ENCODE data around the gene CEP85.
A peak's percentile ranks its signal among the peaks of the same experiment; 100 is the strongest.
"Not testable (repeated sequence)": the region's sequence is repeated elsewhere in the genome, so short reads cannot be mapped to it uniquely, and the experiment has no call there.

The CEP85 gene

DNA sequence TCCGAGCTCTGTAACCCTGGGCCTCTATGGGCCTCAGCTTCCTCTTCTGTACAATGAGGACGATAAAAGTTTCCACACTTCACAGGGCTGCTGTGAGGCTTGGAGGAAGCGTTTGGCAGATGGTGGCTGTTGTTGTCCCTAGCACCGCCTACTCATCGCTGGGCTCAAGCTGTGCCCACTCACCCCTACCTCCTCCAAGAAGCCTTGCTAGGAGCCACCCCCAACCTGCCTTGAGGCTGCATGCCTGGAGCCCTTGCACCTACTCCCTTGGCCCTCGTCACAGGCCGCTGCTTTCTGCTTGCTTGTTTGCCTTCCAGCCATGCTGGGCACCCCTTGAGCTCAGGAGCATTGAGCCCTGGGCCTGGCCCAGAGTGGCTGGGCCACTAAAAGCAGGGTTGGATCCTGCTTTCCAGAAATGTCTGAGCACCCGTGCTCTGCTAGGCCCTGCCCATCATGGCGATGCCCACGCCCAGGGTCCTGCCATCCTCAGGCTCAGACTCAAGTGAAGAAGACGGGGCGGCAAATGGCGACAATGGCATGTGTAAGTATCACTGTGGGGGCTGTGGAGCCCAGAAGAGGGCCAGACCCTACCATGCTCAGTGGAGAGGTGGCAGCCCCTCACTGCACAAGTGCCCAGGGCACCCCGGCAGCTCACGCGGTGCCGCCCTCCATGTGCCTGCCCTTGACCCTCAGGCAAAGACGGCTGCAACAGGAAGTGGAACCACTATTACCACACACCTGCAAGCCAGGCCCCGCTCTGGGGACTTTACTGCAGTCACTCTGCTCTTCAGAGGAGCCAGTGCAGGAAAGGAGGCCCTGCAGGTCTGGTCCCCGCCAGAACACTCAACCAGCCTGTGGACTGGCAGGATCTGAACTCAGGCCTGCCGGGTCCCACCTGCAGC, 55.4 kb downstream of the CEP85 start:
- peak; percentile 31 for ATAC-seq
- peak overlapping the region; percentile 94 to 99 for H3K27ac Mint-ChIP-seq
- H3K4me1 Mint-ChIP-seq: peaks cover 81% of the 10 kb centered on the region
- DNase-seq: peak in 1 of 2 donors; percentile 68
- peak overlapping the region; percentile 71 to 80 for H3K4me3 Mint-ChIP-seq
- no peaks in the 10 kb centered on the region for H3K9me3 Mint-ChIP-seq
- H3K27me3 Mint-ChIP-seq: no peaks in the 10 kb centered on the region

DNA sequence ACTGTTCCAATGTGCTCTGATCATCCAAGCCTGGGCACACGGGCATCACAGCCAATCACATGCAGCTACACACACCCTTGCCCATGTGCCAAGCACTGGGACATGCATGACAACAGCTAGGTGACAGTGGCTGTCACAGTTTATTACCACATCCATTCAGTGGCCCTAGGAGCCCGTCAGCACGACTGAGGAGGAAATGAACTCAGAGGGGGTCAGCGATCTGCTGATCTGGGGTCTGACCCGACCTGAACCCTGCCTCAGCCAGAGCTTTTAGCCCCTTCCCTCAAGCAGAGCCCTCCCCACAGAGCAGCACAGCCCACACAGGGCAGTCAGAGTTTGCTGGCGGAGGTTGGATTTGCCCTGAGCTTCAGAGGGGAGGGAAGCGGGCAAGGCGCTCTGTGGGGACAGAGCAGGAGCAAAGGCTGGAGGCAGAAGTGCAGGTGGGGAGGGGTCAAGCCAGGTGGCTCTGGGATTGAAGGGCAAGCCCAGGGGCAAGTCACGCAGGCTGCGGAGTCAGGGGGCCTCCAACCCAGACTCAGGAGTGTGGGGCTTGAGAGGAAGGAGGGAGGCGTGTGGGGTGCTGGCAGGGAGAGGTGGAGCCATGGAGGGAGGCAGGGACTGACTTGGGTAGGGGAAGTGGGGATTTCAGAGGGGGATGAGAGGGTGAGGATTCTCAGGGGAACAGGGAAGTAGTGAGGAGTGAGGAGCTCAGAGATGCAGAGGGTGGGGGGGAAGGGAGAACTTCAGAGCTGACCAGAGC, 56.3 kb downstream of the CEP85 start:
- no peaks in the 10 kb centered on the region for H3K9me3 Mint-ChIP-seq
- H3K4me3 Mint-ChIP-seq: peak overlapping the region; percentile 71 to 80
- ATAC-seq (peak; percentile 1), DNase-seq (no peak)
- H3K27ac Mint-ChIP-seq: peak overlapping the region; percentile 94 to 99
- peaks cover 72% of the 10 kb centered on the region for H3K4me1 Mint-ChIP-seq
- H3K27me3 Mint-ChIP-seq: no peaks in the 10 kb centered on the region

DNA sequence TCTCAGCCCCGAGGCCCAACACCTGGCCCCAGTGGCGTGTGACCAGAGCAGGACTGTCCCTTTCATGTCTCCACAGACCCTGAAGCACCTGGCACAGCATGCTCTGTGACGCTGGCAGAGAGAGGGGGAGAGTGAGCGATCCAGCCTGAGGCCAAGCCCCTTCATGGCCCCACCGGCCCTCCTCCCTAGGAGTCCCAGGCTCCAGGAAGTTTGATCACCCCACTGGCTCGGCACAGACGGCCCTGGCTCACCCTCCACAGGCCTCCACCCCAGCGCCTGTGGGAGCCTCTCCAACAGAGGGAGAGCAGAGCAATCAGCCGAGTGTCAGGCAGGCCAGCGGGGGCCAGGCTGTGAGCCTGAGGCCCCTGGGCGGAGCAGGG, 56.9 kb downstream of the CEP85 start:
- Mint-ChIP-seq H3K9me3 (no peaks in the 10 kb centered on the region), H3K27me3 (no peaks in the 10 kb centered on the region), H3K4me3 (peak overlapping the region; percentile 71 to 80), H3K27ac (peak overlapping the region; percentile 94 to 99), H3K4me1 (peaks cover 66% of the 10 kb centered on the region)
- ATAC-seq (no peak), DNase-seq (no peak)

DNA sequence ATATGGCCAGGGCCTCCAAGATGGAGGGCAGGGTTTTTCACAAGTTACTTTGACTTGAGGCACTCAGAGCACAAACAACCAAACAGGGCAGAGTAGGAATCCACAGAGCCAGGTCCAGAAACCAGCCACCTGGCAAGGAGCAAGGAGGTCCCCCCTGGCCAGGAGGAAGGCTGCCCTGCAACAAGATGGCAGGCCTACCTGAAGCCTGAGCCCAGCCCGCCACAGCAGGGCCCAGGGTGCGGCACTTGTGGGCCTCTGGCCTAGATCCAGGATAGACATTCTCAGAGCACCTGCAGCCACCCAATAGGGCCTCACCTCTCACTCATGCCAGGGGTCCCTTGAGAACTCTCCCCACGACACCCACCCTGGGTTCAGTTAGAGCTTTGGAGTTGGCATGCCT, 57.4 kb downstream of the CEP85 start:
- Mint-ChIP-seq H3K9me3 (no peaks in the 10 kb centered on the region), H3K27me3 (no peaks in the 10 kb centered on the region), H3K27ac (peak overlapping the region in 1 of 2 donors; percentile 94), H3K4me3 (no peak overlapping the region), H3K4me1 (peaks cover 66% of the 10 kb centered on the region)
- DNase-seq (no peak), ATAC-seq (no peak)

DNA sequence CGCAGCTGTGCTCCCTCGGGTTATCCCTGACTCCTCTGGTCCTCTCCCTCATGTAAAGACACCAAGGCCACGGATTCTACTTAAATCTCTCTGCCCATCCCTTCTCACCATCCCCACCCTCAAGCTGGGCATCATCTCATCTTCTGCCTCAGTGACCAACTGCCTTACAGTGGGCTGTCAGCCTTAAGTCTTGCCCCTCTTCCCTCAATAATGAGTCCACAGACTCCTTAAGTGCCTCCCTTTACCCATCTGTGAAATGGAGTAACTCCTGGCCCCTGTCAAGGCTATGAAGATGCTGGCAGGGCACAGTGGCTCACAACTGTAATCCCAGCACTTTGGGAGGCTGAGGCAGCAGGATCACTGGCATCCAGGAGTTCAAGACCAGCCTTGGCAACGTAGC, 57.9 kb downstream of the CEP85 start:
- H3K9me3 Mint-ChIP-seq: no peaks in the 10 kb centered on the region
- H3K27me3 Mint-ChIP-seq: no peaks in the 10 kb centered on the region
- peaks cover 62% of the 10 kb centered on the region for H3K4me1 Mint-ChIP-seq
- H3K4me3 Mint-ChIP-seq: no peak overlapping the region
- DNase-seq (no peak), ATAC-seq (no peak)
- peak overlapping the region; percentile 20 to 94 for H3K27ac Mint-ChIP-seq

DNA sequence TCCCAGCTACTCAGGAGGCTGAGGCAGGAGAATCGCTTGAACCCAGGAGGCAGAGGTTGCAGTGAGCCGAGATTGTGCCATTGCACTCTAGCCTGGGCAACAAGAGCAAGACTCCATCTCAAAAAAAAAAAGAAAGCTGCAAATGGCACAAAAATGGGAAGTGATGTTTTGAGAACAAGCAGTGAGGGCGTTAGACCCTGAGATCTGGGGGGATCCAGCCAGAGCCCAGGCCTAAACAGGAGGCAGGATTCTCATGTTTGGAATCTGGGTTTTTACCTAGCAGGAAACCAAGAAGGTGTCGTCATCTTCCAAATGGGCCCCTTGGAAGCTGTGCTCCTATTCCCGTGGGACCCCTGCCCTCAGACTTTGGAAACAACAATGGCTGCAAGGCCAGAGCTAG, 58.7 kb downstream of the CEP85 start:
- not testable (repeated sequence) for ATAC-seq, H3K4me3 Mint-ChIP-seq, H3K27me3 Mint-ChIP-seq, H3K27ac Mint-ChIP-seq, DNase-seq, H3K9me3 Mint-ChIP-seq
- H3K4me1 Mint-ChIP-seq: peaks cover 54% of the 10 kb centered on the region

DNA sequence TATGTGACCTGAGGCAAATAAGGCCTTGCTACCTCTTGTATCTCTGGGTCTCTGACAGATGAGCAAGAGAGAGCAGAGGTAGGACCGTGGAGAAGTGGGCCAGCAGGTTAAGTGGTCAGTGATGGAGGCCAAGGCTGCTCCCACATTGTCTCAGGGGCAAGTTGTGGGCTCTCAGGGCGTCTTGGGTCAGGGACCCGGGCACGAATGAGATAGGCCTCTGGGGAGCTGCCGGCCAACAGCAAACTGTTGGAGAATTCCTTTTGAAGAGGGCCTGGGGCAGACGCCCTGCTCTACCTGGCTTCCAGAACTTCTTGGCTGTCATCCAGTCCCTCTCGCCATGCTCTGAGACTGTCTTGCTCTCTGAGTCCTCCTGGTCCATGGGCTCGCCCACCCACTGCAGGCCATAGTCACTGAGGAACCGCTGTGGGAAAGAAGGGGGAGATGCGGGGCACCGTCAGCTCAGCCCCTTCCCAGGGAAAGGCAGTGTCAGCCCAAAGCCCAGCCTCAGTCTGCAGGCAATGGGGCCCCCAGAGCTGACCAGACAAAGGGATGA, 60.0 kb downstream of the CEP85 start:
- no peak for ATAC-seq
- Mint-ChIP-seq H3K4me3 (no peak overlapping the region), H3K4me1 (peaks cover 41% of the 10 kb centered on the region), H3K27ac (no peak overlapping the region), H3K9me3 (no peaks in the 10 kb centered on the region), H3K27me3 (no peaks in the 10 kb centered on the region)
- no peak for DNase-seq

DNA sequence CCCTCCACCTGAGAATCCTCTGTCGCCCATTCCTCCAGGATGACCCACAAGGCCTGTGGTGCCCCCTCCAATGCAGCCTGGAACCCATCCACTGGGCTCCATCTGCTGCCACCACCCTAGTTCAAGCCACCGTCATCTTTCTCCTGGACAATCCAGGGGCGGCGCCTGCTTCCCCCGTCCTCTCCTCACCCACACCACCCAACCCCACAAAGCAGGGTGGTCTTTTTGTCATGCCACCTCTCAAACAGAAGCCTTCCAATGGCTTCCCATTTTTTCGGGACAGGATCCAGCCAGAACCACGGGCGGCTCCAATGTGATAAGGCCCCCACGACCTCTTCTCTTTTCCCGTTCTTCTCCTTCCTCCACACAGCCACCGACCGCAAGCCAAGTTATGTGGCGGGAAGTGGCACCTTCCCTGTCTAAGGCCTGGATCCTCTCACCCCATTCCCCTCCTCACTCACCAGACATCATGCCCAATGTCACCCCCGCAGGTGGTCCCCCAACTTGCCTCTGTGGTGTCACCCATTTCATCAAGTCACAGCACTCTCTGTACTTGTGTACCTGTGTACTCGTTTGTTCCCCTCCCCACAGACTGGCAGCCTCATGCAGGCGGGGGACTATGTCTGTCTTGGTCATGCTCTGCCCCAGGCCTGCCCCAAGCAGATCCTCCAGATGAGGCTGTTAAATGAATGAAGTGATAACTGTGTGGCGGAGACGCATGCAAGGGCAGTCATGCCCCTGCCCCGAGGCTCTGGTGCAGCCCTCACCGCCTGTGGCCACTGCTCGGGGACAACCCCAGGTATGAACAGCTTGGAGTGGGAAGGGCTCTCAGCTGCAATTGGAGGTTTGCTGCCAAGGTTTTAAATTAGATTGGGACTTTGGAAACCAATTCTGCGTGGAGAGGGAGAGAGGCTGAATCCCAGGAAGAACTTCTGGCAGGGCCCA, 61.5 kb downstream of the CEP85 start:
- H3K27ac Mint-ChIP-seq: peak overlapping the region in 1 of 2 donors; percentile 9
- ATAC-seq: no peak
- no peak overlapping the region for H3K4me3 Mint-ChIP-seq
- H3K4me1 Mint-ChIP-seq: peaks cover 32% of the 10 kb centered on the region
- no peaks in the 10 kb centered on the region for H3K27me3 Mint-ChIP-seq
- DNase-seq: no peak
- H3K9me3 Mint-ChIP-seq: no peaks in the 10 kb centered on the region

DNA sequence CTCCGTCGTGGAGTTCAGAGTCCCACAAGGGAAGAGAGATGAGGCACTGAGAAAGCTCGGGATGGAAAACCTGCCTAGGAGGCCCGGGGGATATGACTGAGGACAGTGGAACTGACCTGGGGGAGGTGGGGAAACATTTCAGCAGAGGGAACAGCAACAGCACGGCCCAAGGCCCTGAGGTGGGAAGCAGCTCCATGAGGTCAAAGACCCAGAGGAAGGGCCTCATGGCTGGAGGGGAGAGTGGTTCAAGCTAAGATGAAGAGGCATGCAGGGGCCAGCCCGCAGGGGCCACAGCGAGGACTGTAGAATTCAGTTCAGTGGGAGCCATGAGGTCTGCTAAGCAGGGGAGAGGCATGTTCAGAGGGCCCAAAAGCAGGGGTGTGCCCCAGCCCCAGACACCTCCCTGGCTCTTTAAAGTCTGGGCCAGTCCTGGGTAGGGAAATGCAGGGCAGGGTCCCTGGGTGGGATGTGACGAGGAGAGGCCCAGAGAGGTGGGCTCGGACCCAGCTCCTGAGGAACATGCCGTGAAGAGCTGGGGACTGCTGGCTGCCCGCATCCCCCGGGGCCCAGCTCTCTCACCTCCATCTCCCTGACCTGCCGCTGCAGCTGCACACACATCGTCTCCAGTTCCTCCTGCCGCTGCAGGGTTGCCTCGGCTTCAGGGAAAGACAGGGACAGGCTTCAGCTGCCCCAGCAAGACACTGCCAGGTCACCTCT, 62.5 kb downstream of the CEP85 start:
- no peak for DNase-seq
- Mint-ChIP-seq H3K27me3 (no peaks in the 10 kb centered on the region), H3K27ac (peak overlapping the region in 1 of 2 donors; percentile 49), H3K9me3 (no peaks in the 10 kb centered on the region), H3K4me1 (peaks cover 29% of the 10 kb centered on the region), H3K4me3 (no peak overlapping the region)
- ATAC-seq: no peak

DNA sequence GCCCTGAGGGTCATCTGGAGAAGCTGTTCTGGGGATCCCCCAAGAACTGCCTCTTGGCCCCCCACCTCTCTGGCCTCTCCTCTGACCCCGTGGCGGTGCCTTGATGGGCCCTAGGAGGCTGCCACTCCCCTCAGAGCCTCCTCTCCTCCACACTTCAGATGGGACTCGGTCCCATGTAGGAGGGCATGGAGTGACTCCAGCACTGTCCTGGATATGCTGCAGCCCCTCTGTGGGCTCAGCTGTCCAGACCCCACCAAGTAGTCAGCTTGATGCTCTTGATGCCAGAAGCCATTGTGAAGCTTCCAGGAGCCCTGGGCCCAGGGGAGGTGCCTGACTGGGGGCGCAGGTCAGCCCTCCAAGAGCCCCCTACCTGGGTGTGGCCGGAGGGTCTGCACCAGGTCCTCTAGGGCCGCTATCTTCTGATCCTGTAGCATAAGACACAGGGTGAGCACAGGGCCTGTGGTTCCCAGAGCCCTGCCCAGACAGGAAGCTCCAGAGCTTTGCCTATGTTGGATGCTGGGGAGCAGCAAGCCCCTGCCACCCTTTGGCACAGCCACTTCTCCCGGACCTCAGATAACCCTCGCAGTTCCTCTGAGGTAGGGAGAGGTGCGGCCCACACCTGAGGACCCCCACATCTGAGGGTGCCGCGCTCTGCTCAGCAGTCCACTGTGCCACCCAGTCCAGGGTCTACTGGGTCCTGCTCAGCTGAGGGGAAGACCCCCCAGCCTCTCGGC, 63.2 kb downstream of the CEP85 start:
- ATAC-seq (no peak), DNase-seq (no peak)
- Mint-ChIP-seq H3K27ac (no peak overlapping the region), H3K4me3 (no peak overlapping the region), H3K27me3 (no peaks in the 10 kb centered on the region), H3K9me3 (no peaks in the 10 kb centered on the region), H3K4me1 (peaks cover 22% of the 10 kb centered on the region)

DNA sequence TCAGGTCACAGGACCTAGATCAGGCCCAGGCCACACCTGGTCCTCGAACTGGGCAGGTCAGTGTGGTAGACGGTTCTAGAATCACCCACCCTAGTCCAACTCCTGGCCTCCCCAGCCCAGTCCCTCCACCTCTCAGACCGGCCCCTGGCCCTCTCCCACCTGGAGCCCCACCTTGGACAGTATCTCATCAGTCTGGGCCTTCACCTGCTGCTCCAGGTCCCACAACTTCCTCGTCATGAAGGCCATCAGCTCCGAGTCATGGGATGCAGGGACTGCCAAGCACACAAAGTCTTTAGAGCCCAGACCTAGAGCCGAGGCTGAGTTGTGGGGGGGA, 63.8 kb downstream of the CEP85 start:
- no peak for ATAC-seq
- Mint-ChIP-seq H3K27ac (no peak overlapping the region), H3K4me3 (no peak overlapping the region), H3K9me3 (no peaks in the 10 kb centered on the region), H3K27me3 (no peaks in the 10 kb centered on the region), H3K4me1 (peaks cover 19% of the 10 kb centered on the region)
- no peak for DNase-seq

DNA sequence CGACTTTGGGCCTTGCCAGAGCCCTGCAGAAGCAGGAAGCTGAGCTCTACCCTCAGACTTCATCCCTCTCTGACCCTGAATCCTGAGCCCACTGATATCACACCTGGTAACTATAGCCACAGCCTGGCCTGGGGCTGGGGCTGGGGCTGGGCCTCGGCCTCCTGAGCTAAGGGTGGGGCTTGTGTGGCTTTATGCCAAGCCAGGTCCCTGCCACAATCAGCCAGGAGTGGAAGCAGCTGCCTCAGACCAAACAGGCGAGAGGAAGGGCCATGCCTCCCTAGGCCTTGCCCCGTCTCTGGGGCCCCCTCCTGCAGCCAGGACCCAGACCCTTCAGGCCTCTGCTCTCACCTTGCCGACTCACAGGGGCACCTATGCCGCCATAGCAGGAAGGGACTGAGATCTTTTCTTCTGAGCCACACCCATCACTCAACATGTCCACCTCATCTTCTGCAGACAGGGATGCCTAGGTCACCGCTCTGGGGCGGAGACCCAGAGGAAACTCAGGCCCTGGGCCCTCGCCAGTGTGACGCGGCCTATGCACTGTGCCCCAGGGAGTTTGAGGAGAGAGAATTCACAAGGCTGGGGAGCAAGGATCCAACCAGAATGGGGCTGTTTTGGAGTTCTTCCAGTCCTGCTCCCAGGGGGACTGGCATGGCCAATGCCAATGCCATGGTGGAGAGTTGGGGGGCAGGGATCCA, 66.7 kb downstream of the CEP85 start:
- H3K27me3 Mint-ChIP-seq: no peaks in the 10 kb centered on the region
- no peaks in the 10 kb centered on the region for H3K9me3 Mint-ChIP-seq
- H3K4me1 Mint-ChIP-seq: peaks cover 36% of the 10 kb centered on the region

DNA sequence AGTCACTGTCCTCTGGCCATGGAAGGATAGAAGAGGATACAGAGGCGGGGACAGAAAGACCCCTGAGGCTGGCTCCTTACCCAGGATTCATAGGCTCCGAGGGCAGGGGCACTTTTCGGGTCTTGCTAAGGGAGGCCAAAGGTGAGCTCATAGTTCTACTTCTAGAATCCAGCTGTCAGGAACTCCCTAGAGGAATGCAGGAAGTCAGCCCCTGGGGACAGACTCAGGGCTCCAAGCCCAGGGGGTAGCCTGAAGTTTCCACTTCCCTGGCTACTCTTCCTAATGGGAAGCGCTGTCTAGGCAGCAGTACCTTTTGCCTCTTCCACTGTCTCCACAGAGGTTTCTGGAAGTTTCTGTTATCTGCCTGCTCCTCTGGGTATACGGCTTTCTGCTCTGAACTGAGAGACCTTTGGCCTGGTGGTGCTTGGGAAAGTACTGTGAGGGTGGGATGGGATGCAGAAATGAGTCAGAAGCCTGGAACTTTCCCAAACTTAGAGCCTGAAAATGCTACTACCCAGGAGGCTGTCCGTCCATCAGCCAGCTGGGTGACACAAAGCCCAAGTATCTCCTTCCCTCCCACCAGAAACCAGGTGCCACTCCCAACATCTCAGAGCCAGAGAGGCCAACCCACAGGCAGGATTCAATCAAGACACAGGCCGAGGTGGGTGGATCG, 68.9 kb downstream of the CEP85 start:
- Mint-ChIP-seq H3K4me1 (peaks cover 46% of the 10 kb centered on the region), H3K27ac (peak overlapping the region in 1 of 2 donors; percentile 67), H3K27me3 (no peaks in the 10 kb centered on the region), H3K9me3 (no peaks in the 10 kb centered on the region), H3K4me3 (no peak overlapping the region)
- DNase-seq (no peak), ATAC-seq (no peak)

More for the DNA sequence above, 66.7 kb downstream of the CEP85 start:
- no peak for DNase-seq
- ATAC-seq: no peak
- peak overlapping the region in 1 of 2 donors; percentile 58 for H3K27ac Mint-ChIP-seq
- no peak overlapping the region for H3K4me3 Mint-ChIP-seq

All from stimulated activated naive CD8-positive, alpha-beta T cell treated with anti-CD3 and anti-CD28 coated beads, Interleukin-15, amount 100 ng/mL, for 72 hours (primary cell).